ENCODE results near the gene FADS2. TPM values are rescaled to one million over a fixed set of nuclear protein-coding genes. Genes with fewer than 3 reads are reported as not detected.
A peak's percentile ranks its signal among the peaks of the same experiment; 100 is the strongest.

Gene FADS2
- total and polyA plus RNA-seq, 2 of the 13 experiments (the other 11 are each of a cell fraction or from before 2014, with no cell fraction given) = 90.1 to 124 TPM

- Histone ChIP-seq H3K4me3 (replicated peaks in 1 of 3; ENCODE audit: insufficient read depth in 1 of 3, low read depth in 2 of 3, low read length in 3 of 3) (no peak overlapping the region; a peak in 1 of 6 replicates), H4K20me1 (ENCODE audit: insufficient read depth, low read length) (no peaks in the 10 kb centered on the region; the same call in 1 of the 2 replicates), H3K27ac (ENCODE audit: extremely low read length, insufficient read depth, low read length) (no peak overlapping the region), H3K9ac (ENCODE audit: insufficient read depth, low read depth, low read length) (peak overlapping the region; percentile 41; the same call in 1 of the 2 replicates), H3K9me3 (ENCODE audit: low read length) (no peaks in the 10 kb centered on the region), H3K36me3 (replicated peaks in 1 of 2; ENCODE audit: control insufficient read depth in 1 of 2, insufficient read depth in 2 of 2, low read length in 2 of 2) (peaks cover 9 to 31% of the 10 kb centered on the region in 2 experiments), H3K79me2 (ENCODE audit: insufficient read depth, low read length) (peaks cover 50% of the 10 kb centered on the region), H3K4me2 (ENCODE audit: low read depth, low read length) (peak overlapping the region; percentile 36), H3K4me1 (ENCODE audit: insufficient read depth, low read length) (peaks cover 45% of the 10 kb centered on the region), H3K27me3 (ENCODE audit: control insufficient read depth in 1 of 2, insufficient read depth in 2 of 2, low read length in 2 of 2) (no peaks in the 10 kb centered on the region; a peak in 1 of 5 replicates), H2AFZ (ENCODE audit: low read length) (no peak overlapping the region)
- ATAC-seq (no peak), DNase-seq (ENCODE audit: low spot score) (no peak), FAIRE-seq (no peak)
- in situ Hi-C loops (cut with HindIII; ENCODE audit: extremely low pct_ligation_motif_present, low pct_unique_long_range_greater_than_20kb) = loop anchor here (10.0 kb wide), 1 partner anchor 290 kb away; no protein-coding TSS in a partner anchor
- WGBS (ENCODE audit: low lambda C conversion rate) = 91% methylated on average over 4 of the region's 4 CpGs
- POLR2A ChIA-PET = no interaction called here
- BruUV-seq (replicated peaks) = no TSS peak
- intact Hi-C loops (cut with micrococcal nuclease; ENCODE audit: unreplicated experiment) = no loop called here
- TF ChIP-seq ZNF563 (CRISPR knock-in tag; IDR thresholded peaks at IDR 0.05) (no peak), ZNF468 (CRISPR knock-in tag; IDR thresholded peaks at IDR 0.05) (no peak), ZNF343 (CRISPR knock-in tag; IDR thresholded peaks at IDR 0.05) (no peak), AGO1 (IDR thresholded peaks at IDR 0.05; ENCODE audit: low read depth, low read length, poor library complexity, severe bottlenecking) (no peak), CBX2 (IDR thresholded peaks at IDR 0.05; ENCODE audit: low read depth, low read length) (no peak), CBX2 (CRISPR knock-in tag; IDR thresholded peaks at IDR 0.05; ENCODE audit: low read depth) (no peak), FOXM1 (CRISPR knock-in tag; IDR thresholded peaks at IDR 0.05) (no peak)
- CTCF ChIA-PET (ENCODE audit: low intra/inter-chr PET ratio, low total read pairs) = no interaction called here
Observed at GRCh38 chr11:61794579-61794978, 33.5 kb upstream of the FADS2 start.

DNA sequence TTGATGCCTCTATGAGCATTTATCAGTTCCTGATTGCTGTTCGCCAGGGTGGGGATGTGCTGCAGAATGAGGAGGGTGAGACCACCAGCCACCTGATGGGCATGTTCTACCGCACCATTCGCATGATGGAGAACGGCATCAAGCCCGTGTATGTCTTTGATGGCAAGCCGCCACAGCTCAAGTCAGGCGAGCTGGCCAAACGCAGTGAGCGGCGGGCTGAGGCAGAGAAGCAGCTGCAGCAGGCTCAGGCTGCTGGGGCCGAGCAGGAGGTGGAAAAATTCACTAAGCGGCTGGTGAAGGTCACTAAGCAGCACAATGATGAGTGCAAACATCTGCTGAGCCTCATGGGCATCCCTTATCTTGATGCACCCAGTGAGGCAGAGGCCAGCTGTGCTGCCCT lies 32.6 kb upstream of the FADS2 start:
- Histone ChIP-seq H3K27me3 (ENCODE audit: control insufficient read depth in 1 of 2, insufficient read depth in 2 of 2, low read length in 2 of 2) (no peaks in the 10 kb centered on the region; a peak in 1 of 5 replicates), H3K36me3 (replicated peaks in 1 of 2; ENCODE audit: control insufficient read depth in 1 of 2, insufficient read depth in 2 of 2, low read length in 2 of 2) (peaks cover 7 to 26% of the 10 kb centered on the region in 2 experiments; a peak in 3 of 5 replicates), H3K9me3 (ENCODE audit: low read length) (no peaks in the 10 kb centered on the region), H2AFZ (ENCODE audit: low read length) (no peak overlapping the region), H3K4me3 (replicated peaks in 1 of 3; ENCODE audit: insufficient read depth in 1 of 3, low read depth in 2 of 3, low read length in 3 of 3) (no peak overlapping the region), H3K9ac (ENCODE audit: insufficient read depth, low read depth, low read length) (no peak overlapping the region), H3K79me2 (ENCODE audit: insufficient read depth, low read length) (peaks cover 50% of the 10 kb centered on the region), H3K4me1 (ENCODE audit: insufficient read depth, low read length) (peaks cover 50% of the 10 kb centered on the region), H4K20me1 (ENCODE audit: insufficient read depth, low read length) (no peaks in the 10 kb centered on the region; the same call in 1 of the 2 replicates), H3K27ac (ENCODE audit: extremely low read length, insufficient read depth, low read length) (no peak overlapping the region), H3K4me2 (ENCODE audit: low read depth, low read length) (no peak overlapping the region)
- ATAC-seq (no peak), DNase-seq (ENCODE audit: low spot score) (no peak), FAIRE-seq (no peak)
- 96% methylated on average over 12 of the region's 12 CpGs for WGBS (ENCODE audit: low lambda C conversion rate)
- intact Hi-C loops (cut with micrococcal nuclease; ENCODE audit: unreplicated experiment) = no loop called here
- CTCF ChIA-PET (ENCODE audit: low intra/inter-chr PET ratio, low total read pairs) = no interaction called here
- in situ Hi-C loops (cut with HindIII; ENCODE audit: extremely low pct_ligation_motif_present, low pct_unique_long_range_greater_than_20kb) = loop anchor here (10.0 kb wide), 1 partner anchor 289 kb away; no protein-coding TSS in a partner anchor
- POLR2A ChIA-PET = interaction anchor here (3.2 kb wide), 1 partner anchor 19 kb away, joined by 28 read pairs; no protein-coding TSS in a partner anchor
- BruUV-seq (replicated peaks) = no TSS peak
- TF ChIP-seq ZC3H13 (CRISPR knock-in tag; IDR thresholded peaks at IDR 0.05) (0 out of 2 replicates have a peak, but pooled peaks have one; percentile 19), MED1 (CRISPR knock-in tag; IDR thresholded peaks at IDR 0.05) (no peak)

Measured in HepG2 (cell line).